NCI-H748 treated with DMSO at 0.1 percent for 48 hours (cell line): ENCODE measurements around the gene ACP1.

Source experiments
- DNase-seq: peaks from one replicate; lab custom pipeline; 2025; lab: John Stamatoyannopoulos, UW

ACP1 gene

DNA sequence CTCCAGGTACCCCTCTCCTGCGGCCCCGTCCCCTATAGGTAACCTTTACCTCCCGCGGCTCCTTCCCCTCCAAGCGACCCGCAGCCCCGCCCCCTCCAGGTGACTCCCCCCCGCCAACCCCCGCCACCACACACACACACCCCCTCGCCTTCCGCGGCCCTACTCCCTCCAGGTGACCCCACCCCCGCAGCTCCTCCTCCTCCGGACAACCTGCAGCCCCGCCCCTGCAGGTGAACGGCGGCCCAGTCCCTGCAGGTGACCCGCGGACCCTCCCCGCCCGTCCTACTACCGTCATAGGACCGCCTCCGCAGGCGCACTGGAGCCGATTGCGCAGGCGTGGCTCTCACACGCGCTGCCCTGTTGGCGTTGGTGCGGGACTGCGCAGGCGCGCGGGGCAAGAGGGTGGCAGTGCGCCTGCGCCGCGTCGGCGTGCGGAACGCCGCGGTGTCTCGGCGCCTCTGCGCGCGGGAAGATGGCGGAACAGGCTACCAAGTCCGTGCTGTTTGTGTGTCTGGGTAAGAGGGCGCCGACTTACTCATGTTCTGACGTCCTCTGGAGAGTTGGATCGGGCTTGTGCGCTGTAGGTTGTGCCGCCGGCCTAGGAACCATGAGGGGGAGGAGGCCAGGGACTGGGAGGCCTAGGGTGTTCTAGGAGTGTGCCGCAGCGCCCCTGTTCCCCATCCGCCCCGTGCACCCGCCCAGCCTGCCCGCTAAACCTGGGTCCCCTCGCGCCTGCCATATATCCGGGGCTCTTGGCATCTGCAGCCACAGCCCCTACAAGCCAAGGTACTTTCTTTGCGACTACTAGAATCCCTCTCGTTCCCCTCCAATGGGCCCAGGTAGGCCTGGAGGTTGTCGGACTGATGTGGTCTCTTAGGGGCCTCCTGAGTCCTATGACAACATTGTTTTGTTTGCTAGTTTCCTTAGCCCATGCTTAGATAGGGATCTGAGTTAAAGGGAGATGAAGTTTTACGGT is at the start of gene ACP1:
Gene ACP1, plus strand, starts transcription at position 455 of the 976 bp plus-strand sequence. Its CDS starts 18 bp downstream, at position 473.
- peak; percentile 94 for DNase-seq

DNA sequence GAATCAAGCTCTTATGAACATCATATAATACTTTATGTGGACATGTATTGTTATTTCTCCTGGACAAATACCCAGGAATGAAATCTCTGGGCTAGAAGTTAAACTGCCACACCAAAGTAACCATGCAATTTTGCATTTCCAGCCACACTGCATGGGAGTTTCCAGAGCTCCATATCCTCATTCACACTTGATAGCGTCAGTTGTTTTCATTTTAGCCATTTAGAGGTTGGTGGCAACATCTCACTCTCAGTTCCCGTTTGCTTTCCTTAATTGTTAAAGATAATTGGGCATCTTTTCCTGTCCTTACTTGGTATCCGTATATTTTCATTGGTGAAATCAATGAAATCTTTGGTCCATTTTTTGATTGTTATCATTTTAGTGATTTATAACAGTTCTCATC is 48.7 kb upstream of the ACP1 start:
- no peak for DNase-seq

GRCh38 chr2:223451-223850 is 41.3 kb upstream of the ACP1 start:
- no peak for DNase-seq

GRCh38 chr2:223971-224760 is 40.6 kb upstream of the ACP1 start:
- no peak for DNase-seq

- DNase-seq, result no peak
Observed at GRCh38 chr2:228115-228514, 36.6 kb upstream of the ACP1 start.

DNA sequence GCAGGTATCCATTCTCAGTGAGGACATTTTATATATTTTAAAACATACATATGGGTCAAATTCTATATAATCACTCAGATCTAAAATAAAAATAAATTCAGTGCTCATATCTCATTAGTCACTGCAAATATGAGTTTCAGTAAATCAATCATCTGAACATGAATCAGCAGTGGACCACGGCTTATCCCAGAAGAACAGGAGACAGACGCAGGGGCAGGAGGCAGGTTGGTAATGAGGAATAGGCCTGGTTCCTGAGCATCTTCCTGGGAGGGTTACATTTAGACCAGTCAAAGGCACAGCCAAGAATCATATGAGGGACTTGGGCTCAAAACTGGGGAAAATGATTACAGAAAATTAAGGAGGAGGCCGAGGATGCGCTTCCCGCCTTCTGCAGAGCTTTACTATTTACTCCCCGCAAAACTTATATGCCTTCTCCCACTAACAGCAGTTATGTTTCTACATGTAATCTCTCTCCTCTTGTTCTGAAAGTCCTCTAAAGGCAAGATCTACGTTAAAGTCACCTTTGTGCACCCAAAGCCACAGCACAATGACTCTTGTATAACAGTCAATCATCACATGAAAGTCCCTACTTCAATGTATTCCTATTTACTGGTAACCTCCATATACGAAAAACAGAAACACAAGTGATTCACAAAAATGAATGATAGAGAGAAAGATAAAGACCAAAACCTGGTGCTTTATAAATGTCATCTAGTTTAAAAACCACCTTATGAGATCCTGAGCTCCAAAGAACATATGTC is 36.0 kb upstream of the ACP1 start:
- DNase-seq, result no peak

DNA sequence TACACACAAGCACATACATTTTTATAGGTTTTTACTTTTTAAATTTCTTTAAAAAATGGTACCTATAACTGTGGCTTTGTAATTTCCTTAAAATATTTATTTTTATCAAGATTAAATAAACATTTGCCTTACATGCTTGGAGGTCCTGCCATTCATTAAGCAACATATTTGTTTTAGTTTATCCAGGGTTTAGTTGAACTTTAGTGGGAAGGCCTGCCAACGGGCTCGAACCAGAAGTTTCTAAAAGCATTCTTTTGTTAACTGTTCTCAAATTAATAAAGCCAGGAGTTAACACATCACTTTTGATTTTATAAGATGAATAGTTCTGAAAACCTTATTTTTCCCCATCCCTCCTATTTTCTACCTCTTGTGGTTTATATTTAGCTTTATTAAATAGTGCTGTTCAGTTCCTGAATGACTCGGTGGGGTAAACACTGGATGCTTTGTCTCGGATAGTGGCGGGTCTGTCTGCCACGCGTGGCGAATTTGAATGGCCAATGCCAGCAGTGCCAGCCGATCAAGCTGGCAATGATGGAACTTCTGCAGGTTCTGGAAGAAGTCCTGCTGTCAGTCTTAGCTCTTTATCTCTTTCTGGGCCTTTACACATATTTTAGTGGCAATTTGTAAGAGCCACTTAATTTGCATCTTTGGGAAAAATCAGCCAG is 33.1 kb upstream of the ACP1 start:
- DNase-seq, result no peak

- no peak for DNase-seq
Observed at GRCh38 chr2:233030-233429, 31.7 kb upstream of the ACP1 start.

DNA sequence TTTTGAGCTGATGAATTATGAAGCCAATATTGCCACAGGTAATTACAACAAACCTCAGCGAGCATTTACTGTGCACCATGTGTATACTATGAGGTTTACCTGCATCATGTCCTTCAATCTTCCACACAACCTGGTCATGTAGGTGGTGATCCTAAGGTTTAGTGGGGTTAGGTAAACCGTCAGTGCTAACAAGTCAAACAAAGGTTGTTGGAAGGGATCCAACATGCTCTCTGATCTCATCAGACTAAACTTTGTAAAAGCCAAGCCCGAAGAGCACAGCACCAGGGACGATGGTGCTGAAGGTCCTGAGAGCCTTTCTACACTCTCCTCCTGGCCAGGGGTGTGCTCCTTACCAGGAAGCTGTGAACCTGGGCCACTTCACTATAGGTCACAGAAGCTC is 30.3 kb upstream of the ACP1 start:
- no peak for DNase-seq

DNA sequence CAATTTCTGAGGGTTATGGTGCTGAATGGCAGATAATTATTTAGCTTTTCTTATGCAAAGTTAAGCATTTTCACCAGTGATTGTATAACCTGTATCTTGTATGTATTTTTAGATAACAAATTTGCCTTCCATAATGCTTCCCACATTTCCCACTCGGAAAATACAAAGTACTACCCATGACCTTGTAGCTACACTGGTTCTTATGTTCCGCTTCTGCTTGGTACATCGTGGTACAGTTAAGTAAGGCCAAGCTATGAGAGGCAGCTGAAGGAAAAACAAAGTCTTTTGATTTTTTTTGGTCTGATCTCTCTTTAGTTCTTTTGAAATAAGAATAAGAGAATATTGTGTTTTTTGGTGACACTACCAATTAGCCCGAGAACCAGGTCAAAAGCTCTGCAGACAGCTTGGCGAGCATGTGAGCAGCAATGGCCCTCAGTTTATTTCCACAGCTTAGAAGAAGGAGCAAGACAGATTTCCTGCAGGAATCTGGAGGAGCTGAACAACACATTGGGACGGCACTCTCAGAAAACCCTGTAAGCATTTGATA is 27.7 kb upstream of the ACP1 start:
- no peak for DNase-seq

DNA sequence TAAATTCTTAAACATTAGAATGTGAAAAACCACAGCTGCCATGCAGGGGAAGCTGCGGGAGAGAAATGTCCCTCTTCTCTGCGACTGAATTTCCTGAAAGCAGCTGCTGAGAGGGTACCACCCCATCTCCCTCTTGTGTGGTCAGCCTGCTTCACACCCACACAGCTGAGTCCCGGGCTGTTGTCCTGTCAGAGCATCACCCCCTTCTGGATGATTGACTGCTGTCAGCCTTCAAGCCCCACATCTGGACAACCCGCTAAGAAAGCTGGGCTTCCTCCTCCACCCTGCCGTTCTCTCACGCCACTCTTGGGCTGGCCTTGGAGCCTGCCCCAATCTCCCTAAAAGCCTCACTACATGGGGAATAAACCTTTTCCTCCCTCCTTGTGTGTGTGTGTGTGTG is 26.9 kb upstream of the ACP1 start:
- DNase-seq, result no peak

- DNase-seq, result no peak
Observed at GRCh38 chr2:238431-238830, 26.3 kb upstream of the ACP1 start.

DNA sequence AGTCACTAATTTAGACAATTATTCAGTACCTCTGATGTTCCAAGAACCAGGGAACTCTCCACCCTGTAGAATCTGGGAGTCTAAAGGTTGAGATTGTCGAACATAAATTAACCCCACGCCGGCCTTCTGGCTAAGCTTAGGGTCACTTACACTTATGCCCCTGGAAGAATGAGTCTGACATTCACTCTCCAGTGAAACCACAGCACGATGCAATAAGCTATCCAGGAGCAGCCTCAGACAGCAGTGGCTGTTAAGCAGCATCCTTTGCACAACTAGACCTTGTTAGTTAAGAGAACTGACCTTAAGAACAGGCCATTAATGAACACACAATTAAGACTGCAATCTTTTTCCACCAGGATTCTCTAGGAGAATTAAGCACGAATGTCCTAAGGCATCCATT is 25.9 kb upstream of the ACP1 start:
- no peak for DNase-seq

GRCh38 chr2:244547-244946 is 20.2 kb upstream of the ACP1 start:
- no peak for DNase-seq

- DNase-seq, result peak; percentile 34
Observed at GRCh38 chr2:246489-247144, 18.1 kb upstream of the ACP1 start.

GRCh38 chr2:248724-249123 is 16.0 kb upstream of the ACP1 start:
- DNase-seq, result no peak

- no peak for DNase-seq
Observed at GRCh38 chr2:249538-250042, 15.2 kb upstream of the ACP1 start.

DNA sequence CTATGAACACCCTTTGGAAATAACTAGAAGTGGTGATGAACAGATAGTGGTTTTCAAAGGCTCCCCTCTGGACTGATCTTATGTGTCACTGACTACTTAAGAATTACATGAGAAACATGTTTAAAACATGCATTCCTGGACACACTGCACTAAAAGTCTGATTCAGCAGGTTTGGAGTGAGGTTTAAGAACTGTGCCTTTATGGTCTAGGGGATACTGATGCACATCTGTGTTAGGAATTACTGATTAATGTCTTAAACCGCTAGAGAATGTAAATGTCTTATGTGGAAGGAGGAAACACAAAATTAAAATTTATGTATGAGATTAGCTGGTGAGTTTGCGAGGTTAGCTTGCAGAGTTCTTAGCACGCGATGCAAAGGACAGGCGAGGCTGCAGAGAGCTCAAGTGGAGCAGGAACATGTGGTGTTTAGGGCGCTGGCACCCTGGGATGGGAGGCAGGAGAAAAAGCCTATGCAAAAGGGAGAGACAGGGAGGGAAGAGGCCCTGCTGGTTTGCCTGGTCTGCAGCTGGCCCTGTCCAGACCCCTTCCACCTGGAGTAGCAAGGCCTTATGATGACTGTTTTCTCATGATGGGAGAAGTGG is 12.6 kb upstream of the ACP1 start:
- DNase-seq, result no peak

- no peak for DNase-seq
Observed at GRCh38 chr2:253202-253638, 11.5 kb upstream of the ACP1 start.

DNA sequence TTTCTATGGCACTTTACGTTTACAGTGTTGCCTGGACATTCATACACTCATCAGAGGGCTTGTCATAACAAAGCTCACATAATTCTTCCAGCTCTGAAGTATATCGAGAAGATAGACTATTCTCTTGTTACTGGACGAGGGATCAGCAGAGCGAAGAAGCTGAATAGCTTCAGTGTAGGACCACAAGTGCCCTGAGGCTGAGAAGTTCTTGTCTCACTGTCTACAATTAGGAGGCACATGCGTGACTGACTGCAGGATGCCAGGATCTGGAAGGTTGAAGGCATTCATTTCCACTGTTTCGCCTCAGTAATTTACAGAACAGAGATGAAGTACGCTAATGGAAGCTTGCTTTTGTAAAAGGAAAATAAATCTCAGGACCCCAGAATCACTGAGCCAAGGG is 10.5 kb upstream of the ACP1 start:
- DNase-seq, result no peak
